NCI-H510A (cell line): ENCODE measurements around the gene ACTRT2.

Experiments
- DNase-seq: peaks from one replicate; lab custom pipeline; 2025; lab: John Stamatoyannopoulos, UW

ACTRT2 gene

DNA sequence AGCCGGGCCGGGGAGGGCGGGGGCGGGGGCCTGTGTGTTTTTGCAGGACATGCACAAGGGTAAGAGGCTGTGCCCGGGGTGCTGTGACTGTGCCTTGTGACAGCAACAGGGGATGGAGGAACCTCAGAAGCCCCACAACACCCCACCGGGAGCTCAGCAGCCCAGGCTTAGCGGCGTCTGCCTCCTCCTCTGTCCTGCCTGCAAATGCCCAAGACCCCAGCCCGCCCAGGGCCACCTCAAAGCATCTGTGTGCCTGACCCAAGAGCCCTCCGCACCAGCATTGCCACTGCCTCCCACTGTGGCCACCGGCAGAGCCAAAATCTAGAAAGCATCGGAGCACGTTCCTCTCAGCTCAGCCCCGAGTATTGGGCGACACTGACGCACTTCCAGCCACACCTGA lies 2.7 kb upstream of the ACTRT2 start:
- no peak for DNase-seq

DNA sequence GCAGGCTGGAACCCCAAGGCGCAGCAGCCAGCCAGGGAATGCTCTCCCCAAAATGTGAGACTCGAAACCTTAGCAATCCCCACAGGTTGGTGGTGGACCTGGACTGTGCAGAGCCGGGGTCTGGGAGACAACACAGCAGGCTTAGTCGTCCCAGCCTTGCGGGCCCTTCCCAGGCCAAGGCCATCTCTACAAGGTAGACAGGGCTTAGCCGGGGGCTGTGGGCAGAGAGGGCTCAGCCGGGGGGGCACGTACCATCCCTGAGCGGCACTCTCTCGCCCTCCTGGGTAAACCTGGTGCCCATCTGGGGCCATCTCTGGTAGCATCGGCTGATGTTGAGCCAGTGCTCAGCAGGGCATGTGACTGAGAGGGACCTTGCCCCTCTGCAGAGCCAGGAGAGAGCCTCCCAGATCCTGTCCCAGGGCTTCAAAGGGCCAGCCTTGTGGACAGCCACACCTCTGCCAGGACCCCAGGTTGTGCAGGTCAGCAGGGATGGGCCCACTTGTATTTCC lies 2.2 kb upstream of the ACTRT2 start:
- no peak for DNase-seq

DNA sequence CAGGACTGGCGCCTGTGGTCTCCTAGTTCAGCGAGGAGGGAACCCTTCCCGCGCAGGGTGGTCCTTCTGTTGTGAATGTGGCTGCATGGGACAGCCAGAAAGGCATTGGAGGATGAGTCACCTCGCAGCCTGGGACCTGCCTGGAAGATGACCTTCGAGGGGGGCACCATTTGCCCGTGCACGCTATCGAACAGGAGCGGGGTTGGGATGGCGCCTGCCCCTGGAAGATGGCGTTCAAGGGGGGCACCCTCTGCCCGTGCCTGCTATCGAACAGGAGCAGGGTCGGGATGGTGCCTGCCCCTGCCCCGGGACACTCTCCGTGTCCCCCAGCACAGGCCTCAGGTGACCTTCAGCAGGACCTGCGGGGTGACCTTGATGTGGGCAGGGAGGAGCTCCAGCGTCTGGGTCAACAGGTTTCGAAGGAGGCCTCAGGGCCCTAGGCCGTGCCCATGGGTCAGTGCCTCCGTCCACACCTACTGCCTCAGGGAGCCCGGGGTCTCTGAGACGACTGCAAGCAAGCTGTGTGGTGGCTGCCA lies 1.7 kb upstream of the ACTRT2 start:
- DNase-seq, result no peak

DNA sequence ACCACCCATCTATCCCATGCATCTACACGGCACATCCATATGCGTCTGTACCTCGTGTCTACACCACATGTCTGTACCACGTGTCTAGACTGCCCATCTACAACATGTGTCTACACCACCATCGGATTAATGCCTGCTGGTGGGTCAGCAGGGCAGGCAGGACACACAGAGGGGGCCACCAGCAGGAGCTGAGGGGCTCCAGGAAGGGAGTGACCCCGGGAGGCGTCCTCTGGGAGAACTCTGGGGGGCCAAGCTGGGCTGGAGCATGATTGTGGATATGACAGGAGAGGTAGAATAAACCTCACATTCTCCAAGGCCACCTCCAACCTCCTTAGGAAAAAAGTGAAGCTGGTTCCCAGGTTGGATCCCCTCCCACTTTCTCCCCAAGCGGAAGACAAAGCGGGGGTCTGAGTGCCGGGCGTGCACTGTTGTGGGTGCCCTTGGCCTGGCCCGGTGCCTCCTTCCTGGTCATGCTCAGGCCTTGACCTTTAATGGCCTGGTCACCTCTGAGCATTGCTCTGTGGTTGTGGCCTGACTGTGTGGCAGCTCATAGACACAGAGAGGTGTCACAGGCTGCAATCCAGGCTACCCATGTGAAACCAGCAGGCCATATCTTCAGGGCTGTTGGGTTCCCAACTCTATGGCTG lies 881 bp upstream of the ACTRT2 start:
- DNase-seq, result no peak

DNA sequence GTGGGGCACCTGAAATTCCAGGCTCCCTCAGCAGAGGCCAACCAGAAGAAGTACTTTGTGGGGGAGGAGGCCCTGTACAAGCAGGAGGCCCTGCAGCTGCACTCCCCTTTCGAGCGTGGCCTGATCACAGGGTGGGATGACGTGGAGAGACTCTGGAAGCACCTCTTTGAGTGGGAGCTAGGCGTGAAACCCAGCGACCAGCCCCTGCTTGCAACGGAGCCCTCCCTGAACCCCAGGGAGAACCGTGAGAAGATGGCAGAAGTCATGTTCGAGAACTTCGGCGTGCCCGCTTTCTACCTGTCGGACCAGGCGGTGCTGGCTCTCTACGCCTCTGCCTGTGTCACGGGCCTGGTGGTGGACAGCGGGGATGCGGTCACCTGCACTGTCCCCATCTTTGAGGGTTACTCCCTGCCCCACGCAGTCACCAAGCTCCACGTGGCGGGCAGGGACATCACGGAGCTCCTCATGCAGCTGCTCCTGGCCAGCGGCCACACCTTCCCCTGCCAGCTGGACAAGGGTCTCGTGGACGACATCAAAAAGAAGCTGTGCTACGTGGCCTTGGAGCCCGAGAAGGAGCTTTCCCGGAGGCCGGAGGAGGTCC lies 634 bp downstream of the ACTRT2 start:
- DNase-seq, result no peak

DNA sequence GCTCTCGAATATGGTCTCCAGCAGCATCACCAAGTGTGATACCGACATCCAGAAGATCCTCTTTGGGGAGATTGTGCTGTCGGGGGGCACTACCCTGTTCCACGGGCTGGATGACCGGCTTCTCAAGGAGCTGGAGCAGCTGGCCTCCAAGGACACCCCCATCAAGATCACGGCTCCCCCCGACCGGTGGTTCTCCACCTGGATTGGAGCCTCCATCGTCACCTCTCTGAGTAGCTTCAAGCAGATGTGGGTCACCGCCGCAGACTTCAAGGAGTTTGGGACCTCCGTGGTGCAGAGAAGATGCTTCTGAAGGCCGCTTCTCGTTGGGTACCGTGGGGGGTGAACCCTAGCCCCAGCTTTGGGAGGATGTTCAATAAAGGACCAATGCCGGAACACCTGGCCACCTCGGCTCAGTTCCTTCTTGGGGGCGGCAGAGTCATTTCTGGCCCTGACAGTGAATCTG lies 1.3 kb downstream of the ACTRT2 start:
- no peak for DNase-seq

DNA sequence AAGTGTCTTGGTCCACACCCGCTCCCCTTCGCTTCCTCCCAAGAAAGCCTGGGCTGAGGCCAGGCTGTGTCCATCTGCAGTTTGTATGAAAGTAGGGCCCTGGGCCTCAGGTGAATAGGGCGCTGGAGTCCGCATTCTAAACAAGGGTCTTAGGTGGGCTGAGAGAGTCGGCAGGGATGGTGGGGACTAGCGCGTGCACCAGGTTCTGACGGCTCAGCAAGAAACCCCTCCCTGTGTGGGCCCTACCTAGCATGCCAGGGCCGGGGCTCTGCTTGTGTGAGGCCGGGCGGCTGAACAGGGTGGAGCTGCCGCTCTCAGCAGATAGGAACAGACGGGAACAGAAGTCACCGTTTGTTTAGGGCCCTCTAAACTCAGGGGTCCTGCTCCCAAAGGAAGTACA lies 1.7 kb downstream of the ACTRT2 start:
- DNase-seq, result no peak

DNA sequence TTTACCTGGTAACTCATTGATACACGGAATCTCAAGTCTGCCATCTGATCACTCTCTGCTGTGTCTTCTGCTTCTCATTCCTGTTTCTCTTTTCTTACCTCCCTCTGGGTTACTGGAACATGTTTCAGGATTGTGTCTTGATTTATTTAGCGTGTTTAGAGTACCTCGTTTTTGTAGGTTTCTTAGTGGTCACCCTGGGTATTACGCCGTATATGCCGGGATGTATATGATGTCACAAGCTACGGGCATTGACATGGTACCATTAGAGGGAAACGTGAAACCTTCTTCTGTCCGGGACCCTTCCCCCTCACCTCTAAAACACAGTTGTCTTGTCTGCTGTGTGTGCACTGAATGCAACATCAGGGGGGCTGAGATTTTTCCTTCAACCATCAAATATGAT lies 2.8 kb downstream of the ACTRT2 start:
- no peak for DNase-seq

DNA sequence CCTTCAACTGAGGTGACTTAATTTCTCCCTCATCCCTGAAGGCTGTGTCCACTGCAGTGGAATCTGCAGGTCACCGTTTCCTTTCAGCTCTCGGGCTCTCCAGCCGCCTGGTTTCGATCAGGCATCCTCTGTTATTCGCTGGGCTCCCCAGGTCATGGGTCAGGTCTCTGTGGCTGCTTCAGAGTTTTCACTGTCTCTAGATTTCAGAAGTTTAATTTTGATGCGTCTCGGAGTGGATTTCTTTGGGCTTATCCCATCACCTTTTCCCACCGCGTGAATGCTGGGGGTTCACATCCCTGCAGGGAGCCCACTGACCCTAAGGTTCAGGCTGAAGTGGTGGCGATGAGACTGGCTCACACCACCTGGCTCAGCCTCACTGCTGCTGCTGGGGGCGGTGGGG lies 3.3 kb downstream of the ACTRT2 start:
- no peak for DNase-seq

DNA sequence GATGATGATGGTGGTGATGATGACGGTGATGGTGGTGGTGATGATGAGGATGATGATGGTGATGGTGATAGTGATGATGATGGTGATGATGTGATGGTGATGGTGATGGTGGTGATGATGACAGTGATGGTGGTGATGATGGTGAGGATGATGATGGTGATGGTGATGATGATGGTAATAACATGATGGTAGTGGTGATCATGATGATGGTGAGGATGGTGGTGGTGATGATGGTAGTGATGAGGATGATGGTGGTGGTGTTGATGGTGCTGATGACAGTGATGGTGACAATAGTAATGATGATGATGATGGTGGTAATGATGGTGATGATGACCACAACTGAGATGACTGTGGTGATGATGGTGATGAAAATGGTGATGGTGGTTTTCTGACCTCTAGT lies 4.9 kb downstream of the ACTRT2 start:
- no peak for DNase-seq

DNA sequence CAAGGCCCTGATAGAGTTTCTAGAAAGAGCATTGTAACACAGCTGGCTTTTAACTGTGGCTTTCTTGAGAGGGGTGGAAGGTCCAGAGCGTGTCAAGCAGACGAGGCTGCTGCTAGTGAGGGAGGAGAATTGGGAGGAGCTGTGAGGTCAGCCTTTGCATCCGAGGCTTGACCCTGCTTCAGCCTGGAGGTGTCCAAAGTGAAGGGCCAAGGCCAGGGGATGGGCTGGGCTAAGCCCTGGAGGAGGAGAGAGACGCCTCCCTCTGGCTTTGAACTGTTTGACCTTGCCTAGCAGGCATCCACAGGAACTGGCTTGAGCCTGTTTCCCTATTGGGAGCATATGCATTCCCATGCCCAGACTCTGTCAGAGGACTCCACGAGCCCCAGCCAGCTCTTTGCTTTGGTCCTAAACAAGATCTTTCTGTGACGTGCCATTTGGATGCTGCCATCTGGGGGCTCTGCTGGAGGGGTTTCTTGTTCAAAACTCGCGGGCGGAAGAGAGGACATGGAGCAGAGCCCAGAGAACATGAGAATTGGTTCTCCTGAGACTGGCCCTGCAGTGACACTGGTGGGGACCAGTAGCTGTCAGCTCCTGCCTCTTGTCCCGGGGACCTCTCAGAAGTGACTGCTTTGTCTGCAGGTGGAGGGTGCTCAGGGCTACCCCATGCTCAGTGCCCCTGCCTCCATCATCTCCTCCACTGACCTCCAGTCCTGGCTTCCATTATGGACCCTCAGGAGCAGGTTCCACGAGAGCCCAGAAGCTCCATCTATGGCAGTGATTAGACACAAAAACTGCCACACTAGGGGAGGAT lies 5.5 kb downstream of the ACTRT2 start:
- DNase-seq, result no peak

DNA sequence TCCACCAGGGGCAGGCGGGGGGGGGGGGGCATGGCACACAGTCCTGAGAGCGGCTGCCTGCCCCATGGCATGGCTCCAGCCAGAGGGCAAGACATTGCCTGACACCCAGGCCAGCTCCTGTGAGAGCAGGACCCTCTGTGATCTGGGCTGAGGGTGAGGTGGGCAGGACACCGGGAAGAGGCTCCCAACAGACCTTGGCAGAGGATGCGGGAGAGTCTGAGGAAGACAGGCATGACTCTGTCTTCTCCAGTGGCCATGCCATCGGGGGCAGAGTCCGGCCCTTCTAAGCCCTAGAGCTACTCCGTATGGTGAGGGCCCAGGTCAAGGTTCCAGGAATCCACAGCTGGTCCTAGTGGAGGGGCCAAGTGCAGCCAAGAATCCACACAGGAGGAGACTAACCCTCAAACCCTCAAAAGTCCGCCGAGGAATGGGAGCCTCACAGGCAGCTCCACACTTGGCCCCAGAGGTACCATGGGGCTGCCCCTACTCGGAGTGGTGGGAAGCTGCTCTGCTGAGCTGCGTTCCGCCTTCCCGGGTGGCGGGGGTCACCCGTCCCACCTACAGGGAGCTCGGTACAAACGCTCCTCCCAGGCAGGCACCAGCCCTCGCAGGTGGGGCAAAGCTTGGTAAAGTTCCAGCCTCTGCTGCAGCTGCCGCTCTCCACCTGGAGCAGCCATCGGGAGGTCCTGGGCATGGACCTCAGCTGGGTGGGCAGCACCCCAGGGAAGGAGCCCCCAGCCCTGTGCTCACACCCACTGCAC lies 6.5 kb downstream of the ACTRT2 start:
- DNase-seq, result no peak

DNA sequence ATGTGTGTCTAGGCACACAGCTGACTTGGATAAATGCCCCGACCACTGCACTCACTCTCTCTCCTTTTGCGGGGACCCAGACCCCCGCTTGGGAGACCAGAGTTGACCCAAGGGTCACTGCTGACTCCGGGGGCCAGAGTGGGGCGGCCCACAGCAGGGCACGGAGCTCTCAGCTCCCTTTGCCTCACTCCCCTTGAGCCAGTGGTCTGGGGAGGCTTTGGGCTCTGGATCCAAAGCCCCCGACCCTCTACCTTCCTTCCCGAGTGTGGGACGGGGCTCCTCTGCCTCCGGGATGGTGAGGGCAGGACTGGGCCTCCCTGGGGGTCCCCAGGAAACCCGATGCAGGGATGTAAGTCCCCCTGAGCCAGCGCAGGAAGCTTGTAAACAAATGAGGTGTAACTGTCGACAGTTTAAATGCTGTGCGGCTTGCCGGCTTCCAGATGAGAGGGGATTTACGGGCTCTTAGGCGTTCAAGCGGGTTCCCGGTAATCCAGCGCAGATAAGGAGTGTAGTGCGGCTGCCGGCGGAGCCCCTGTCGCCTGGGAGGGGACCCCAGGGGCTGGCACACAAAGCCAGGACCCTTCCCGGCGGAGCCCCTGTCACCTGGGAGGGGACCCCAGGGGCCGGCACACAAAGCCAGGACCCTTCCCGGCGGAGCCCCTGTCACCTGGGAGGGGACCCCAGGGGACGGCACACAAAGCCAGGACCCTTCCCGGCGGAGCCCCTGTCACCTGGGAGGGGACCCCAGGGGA lies 7.4 kb downstream of the ACTRT2 start:
- no peak for DNase-seq

DNA sequence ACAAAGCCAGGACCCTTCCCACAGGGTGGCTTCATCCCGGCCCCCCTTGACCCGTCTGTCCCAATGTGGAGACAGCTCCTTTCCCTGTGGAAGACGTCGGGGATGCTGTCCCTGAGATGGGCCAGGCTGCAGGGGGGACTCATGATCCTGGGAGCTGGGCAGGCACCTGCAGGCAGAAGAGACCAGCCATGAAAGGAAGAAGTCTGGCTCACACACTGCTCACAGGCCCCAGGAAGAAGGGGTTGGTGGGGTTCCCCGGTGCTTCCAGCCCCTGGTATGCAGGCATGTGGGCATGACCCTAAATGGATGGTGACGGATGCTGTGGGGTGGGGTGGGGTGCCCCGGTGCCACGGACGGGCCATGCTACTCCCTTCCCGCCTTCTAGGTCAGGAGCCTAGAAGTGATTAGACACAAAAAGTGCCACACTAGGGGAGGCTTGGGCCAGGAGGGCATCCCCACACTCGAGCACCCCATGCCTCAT lies 8.3 kb downstream of the ACTRT2 start:
- DNase-seq, result no peak

DNA sequence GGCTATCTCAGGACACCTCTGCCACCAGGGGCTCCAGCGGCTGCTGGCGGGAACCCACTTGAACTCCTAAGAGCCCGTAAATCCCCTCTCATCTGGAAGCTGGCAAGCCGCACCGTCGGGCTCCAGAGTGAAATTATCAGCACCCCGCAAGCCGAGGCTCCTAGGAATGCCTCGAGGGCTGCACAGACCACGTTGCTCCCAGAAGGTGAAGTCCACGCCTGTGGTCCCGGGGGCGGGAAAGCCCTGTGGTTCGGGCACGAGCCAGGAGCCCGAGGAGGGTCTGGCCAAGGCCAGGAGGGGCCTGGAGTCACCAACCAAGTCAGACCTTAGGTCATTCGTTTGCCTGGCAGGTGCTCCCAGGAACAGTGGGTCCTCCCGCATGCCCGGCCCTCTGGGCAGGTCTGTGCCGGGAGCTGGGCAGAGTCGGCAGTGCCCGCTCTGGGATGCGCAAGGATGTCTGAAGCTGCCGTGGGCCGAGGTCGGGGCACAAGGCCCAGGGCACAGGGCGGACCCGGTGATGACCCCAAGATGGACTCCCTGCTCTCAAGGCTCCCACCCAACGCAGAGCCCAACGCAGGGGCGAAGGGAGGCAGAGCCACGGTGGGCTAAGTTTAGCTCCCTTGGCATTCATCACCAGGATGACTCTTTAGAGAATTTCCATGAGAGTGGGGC lies 8.9 kb downstream of the ACTRT2 start:
- DNase-seq, result no peak

DNA sequence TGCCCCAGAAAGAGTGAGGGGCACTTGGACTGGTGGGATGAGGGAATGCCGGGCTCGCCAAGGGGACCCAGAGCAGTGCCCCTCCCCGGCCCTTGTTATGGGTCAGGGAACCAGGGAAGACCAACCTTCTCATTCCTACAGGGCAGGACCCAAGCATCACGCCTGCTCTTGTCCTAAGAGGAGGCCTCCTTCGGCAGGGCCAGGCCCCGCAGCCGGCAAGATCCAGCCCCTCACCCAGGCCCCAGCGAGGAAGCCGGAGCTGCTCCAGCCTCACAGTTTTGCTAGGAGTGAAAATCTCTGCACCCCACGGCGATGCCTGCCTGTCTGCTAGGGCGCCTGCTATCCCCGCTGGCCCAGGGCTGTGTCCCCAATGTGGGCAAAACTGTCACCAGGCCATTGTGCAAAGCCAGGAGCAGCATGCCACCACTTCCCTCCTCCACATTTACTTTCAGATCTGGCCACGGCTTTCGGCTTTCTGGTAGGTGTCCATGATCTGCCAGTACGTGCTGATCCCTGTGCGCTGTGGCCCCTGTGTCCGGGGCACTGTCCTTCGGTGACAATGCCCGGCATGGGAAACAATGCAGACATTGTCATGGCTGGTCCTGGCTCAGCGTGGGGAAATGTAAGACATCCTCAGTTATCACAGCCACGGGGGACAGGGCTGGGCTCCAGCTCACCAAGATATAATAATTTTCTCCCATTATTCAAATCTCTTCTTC lies 9.6 kb downstream of the ACTRT2 start:
- no peak for DNase-seq

DNA sequence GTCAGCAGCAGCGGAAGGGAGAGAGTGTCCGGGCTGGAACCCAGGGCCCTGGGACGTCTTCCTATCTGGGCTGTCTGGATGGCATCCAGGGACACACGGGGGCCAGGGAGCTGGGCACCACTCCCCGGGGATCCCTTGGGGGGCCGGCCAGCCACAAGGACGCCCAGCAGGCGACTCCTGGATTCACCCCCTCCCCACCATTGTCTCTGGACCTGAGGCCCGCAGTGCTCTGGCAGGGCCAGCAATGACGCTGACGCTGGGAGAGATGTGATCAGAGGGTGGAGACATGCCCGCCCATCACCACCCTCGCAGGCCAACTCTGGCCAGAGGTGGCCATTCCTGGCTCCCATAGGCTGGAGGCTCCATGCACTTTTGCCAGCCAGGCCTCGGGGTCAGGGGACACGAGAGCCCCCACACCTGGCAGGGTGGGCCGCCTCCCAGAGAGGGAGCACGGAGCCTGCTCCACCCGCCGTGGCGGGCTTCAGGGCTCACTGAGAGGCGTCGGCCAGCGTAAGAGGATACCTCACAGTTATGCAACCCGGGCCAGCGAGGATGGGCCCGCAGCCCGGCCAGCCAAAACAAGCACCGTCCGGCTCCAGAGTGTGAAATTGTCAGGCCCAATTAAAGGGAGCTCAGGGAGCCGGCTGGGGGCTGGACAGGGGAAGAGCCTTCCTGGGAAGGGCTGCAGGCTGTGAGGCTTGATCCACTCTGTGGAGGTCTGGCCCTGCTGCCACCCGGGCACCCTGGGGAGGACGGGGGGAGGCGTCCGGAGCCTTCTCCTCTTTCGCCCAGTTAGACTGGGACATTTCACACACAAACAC lies 10.3 kb downstream of the ACTRT2 start:
- DNase-seq, result no peak

DNA sequence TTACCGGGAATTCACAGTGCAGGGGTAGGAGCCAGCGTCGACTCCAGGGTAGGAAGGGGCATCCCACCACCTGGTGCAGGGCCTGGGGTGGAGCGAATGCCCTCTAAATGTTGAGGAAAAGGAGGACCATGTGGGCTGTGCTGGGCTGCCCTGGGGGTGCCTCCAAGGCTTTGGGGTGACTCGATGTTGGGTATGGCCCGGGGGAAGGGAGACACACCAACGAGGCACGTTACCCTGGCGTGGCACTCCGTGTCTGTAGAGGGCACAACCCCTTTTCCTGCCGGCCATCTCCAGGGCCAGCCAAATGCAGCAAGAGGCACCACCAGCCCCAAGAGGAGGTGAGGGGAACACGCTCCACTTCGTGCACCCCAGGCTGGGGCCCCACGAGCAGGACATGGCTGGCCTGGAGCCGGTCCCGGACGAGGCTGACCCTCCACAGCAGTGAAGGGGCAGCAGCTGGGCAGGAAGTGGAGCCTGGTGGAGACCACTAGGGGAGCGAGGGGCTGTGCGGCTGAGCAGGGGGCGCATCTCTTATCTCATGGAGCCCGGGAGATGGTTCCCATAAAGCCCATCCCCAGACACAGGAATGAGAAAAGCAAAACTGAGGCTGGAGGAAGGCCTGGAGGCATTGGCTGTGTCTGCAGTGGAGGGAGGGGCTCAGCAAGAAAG lies 11.2 kb downstream of the ACTRT2 start:
- no peak for DNase-seq
